Esophagus squamous epithelium (tissue), 5 donors: ENCODE results near the gene RBP7. TPM values are rescaled to one million over a fixed set of nuclear protein-coding genes. Genes with fewer than 3 reads are reported as not detected.

Source experiments
- DNase-seq: peaks from one replicate; lab custom pipeline; 2025; lab: John Stamatoyannopoulos, UW
- H3K27ac ChIP-seq, 4 donors: fragments of 200-600 bp; sonication (generic); one replicate each; pipeline ENCODE4 v1.5.1; 2016 to 2019; ENCODE audit warnings: mild to moderate bottlenecking in 1 of 4
- H3K27me3 ChIP-seq, 4 donors: fragments of 200-600 bp; sonication (generic); 1 replicate in 3 of 4; 2 replicates in 1 of 4; pipeline versions ENCODE4 v1.5.1 to v1.6.0; 2017 to 2021; ENCODE audit warnings: antibody characterized with exemption in 1 of 4
- H3K36me3 ChIP-seq, 3 donors: fragments of 200-600 bp; sonication (generic); one replicate each; pipeline ENCODE4 v1.5.1; 2016 to 2019
- H3K4me1 ChIP-seq, 3 donors: fragments of 200-600 bp; sonication (generic); one replicate each; pipeline ENCODE4 v1.5.1; 2017 to 2019
- H3K4me3 ChIP-seq, 4 donors: fragments of 200-600 bp; sonication (generic); 1 replicate in 3 of 4; 2 replicates in 1 of 4; pipeline ENCODE4 v1.5.1; 2016 to 2019; ENCODE audit warnings: mild to moderate bottlenecking in 2 of 4, moderate library complexity in 1 of 4
- H3K9me3 ChIP-seq, 3 donors: fragments of 200-600 bp; sonication (generic); one replicate each; pipeline ENCODE4 v1.5.1; 2016 to 2019
- POLR2A ChIP-seq, 4 donors: fragments of 450-650 bp; IDR thresholded peaks; one replicate each; pipeline ENCODE4 v1.6.1; 2017; ENCODE audit warnings: antibody characterized with exemption in 4 of 4, mild to moderate bottlenecking in 4 of 4, moderate library complexity in 3 of 4
- WGBS, 2 donors: methylation state at CpG; one replicate each; pipeline ENCODE4 v1.1.5; 2018; 5-methylcytosine and 5-hydroxymethylcytosine counted together
- intact Hi-C: fragments of 100-400 bp; cut with DNase I; formaldehyde crosslinking; loops from one replicate; pipeline ENCODE4 v1.15.0; 2022
- total RNA-seq, 4 donors: library from RNA; depleted of rRNA; stranded (reverse); fragments of >200 nt; gene quantifications; one replicate each; pipeline ENCODE4 v1.1.0, GENCODE V29; 2016
- TF ChIP-seq, protein P1 (sequence below), 6 experiments: fragments of 450-650 bp in 4 of 6; fragments of 200-600 bp in 2 of 6; sonication (generic) in 2 of 6; IDR thresholded peaks; one replicate each; pipeline ENCODE4 v1.5.1; 2016 to 2019; ENCODE audit warnings: antibody characterized with exemption in 6 of 6, mild to moderate bottlenecking in 4 of 6, moderate library complexity in 4 of 6
- donor health status: DM: yes; HTN: yes; CAD: no.

Gene RBP7
- total RNA-seq, 4 donors from 2014 or later = 10.4 to 29.2 (median 21.3) TPM

DNA sequence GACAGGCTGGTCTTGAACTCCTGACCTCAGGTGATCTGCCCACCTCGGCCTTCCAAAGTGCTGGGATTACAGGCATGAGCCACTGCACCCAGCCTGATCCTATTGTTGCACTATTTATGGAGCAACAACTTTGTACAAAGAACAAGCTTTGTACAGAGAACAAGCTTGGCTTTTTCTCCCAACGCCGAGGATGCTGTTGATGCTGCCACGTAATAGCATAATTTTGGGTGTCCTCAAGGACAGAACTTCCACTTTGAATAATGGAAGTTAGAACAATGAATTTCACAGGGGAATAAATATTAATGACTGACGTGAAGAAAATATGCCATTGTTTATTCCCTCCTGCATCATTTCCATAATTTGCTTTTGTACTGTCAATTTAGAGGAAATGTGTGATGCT, 12.8 kb upstream of the RBP7 start:
- DNase-seq = no peak
- peaks cover 0 to 53% (median 12%) of the 10 kb centered on the region in 3 donors for H3K36me3 ChIP-seq
- H3K9me3 ChIP-seq = no peaks in the 10 kb centered on the region
- H3K27ac ChIP-seq = peak overlapping the region in 1 of 4 donors; percentile 9
- H3K4me1 ChIP-seq = no peaks in the 10 kb centered on the region
- no peak overlapping the region for H3K4me3 ChIP-seq
- H3K27me3 ChIP-seq = no peaks in the 10 kb centered on the region
- intact Hi-C loops = no loop called here
- no peak for TF ChIP-seq POLR2A (IDR thresholded peaks at IDR 0.05)
- TF ChIP-seq, protein P1, sequence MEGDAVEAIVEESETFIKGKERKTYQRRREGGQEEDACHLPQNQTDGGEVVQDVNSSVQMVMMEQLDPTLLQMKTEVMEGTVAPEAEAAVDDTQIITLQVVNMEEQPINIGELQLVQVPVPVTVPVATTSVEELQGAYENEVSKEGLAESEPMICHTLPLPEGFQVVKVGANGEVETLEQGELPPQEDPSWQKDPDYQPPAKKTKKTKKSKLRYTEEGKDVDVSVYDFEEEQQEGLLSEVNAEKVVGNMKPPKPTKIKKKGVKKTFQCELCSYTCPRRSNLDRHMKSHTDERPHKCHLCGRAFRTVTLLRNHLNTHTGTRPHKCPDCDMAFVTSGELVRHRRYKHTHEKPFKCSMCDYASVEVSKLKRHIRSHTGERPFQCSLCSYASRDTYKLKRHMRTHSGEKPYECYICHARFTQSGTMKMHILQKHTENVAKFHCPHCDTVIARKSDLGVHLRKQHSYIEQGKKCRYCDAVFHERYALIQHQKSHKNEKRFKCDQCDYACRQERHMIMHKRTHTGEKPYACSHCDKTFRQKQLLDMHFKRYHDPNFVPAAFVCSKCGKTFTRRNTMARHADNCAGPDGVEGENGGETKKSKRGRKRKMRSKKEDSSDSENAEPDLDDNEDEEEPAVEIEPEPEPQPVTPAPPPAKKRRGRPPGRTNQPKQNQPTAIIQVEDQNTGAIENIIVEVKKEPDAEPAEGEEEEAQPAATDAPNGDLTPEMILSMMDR (IDR thresholded peaks at IDR 0.05) = no peak
- 81 to 85% methylated on average over 4 to 5 of the region's 5 CpGs for WGBS, 2 donors

DNA sequence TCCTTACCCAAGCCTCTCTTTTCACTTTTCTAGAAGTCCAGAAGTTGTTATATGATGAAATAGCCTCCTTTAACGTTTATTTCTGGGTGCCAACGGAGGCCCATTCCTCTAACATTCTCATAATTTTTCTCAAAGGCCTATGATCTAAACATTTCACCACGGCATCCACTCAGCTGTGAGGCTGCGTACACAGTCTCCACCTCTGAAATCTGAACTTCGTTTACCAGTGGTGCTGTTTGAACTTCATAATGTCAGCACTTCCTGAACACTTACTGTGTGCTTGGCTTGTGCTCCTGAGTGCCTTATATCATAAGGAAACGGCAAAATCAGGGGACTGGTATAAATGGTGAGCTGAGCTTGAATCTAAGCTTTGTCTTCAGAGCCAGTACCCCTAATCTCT, 12.0 kb upstream of the RBP7 start:
- Histone ChIP-seq H3K9me3 (no peaks in the 10 kb centered on the region), H3K4me1 (no peaks in the 10 kb centered on the region), H3K27ac (peak overlapping the region in 2 of 4 donors; percentile 10 to 34), H3K27me3 (no peaks in the 10 kb centered on the region), H3K36me3 (peaks cover 0 to 45% (median 12%) of the 10 kb centered on the region in 3 donors), H3K4me3 (no peak overlapping the region)
- TF ChIP-seq, protein P1 (IDR thresholded peaks at IDR 0.05) = no peak
- TF ChIP-seq POLR2A (IDR thresholded peaks at IDR 0.05) = no peak
- no peak for DNase-seq
- intact Hi-C loops = no loop called here
- 49 to 61% methylated on average over 6 of the region's 6 CpGs for WGBS, 2 donors

DNA sequence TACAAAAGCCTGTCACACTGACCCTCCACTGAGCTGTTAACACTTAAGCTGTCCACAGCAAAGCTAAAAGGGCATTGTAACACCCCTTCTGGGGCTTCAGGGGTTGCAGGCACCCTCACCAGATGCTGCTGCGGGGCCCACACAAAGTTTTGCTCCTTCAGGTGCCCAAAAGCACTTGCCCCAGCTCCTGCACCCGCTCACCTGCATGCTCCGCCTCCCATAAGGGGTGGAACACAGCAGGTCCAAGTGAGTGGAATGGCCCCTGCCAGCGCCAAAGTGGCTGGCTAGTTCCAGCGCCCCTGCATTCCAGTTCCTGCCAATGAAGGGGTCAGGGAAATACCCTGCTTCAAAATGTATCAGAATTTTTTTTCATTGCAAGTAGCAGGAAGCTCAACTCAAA, 7.3 kb upstream of the RBP7 start:
- no peaks in the 10 kb centered on the region for H3K9me3 ChIP-seq
- no peak overlapping the region for H3K4me3 ChIP-seq
- WGBS, 2 donors = 81% methylated on average over 4 of the region's 5 CpGs; no CpG with 5 or more reads in 1 of the 2 donors
- H3K27ac ChIP-seq = no peak overlapping the region
- peaks cover 0 to 14% (median 5%) of the 10 kb centered on the region in 3 donors for H3K4me1 ChIP-seq
- no peak for DNase-seq
- TF ChIP-seq, protein P1 (IDR thresholded peaks at IDR 0.05) = no peak
- no peak for TF ChIP-seq POLR2A (IDR thresholded peaks at IDR 0.05)
- intact Hi-C loops = no loop called here
- no peaks in the 10 kb centered on the region for H3K27me3 ChIP-seq
- H3K36me3 ChIP-seq = no peaks in the 10 kb centered on the region

DNA sequence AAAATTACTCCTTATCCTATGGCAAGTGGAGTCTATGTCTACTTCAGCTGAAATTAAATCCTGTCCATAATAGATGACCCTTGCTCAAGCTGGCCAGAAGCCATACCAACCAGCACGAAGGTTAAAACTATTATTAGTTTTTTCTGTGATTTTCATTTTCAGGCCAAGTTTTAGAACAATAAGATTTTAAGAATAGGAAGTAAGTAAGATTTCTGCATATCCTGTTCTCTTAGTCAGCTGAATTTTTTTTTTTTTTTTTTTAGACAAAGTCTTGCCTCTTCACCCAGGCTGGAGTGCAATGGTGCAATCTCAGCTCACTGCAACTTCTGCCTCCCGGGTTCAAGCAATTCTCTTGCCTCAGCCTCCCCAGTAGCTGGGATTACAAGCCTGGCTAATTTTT, 6.1 kb upstream of the RBP7 start:
- H3K27me3 ChIP-seq = peaks cover 0 to 4% (median 0%) of the 10 kb centered on the region in 4 donors
- TF ChIP-seq POLR2A (IDR thresholded peaks at IDR 0.05) = no peak
- TF ChIP-seq, protein P1 (IDR thresholded peaks at IDR 0.05) = no peak
- no peak overlapping the region for H3K4me3 ChIP-seq
- intact Hi-C loops = no loop called here
- WGBS, 2 donors = 8 to 35% methylated on average over 2 of the region's 2 CpGs
- H3K36me3 ChIP-seq = no peaks in the 10 kb centered on the region
- H3K9me3 ChIP-seq = no peaks in the 10 kb centered on the region
- no peak for DNase-seq
- peaks cover 0 to 14% (median 5%) of the 10 kb centered on the region in 3 donors for H3K4me1 ChIP-seq
- peak overlapping the region in 2 of 4 donors; percentile 18 to 49 for H3K27ac ChIP-seq

DNA sequence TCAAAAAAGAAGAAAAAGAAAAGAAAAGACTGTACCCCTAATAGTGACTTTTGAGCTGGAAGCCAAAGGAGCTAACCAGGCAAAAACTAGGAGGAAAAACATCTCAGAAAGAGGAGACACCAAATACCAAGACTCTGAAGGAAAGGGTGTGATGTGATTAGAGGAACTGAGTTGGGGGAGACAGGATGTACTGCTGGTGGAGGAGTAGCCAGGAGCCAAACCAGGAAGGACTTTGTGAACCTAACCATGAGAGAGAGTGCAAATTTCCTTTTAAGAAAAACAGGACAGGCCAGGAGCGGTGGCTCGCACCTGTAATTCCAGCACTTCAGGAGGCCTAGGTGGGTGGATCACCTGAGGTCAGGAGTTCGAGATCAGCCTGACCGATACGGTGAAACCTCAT, 4.1 kb upstream of the RBP7 start:
- no peak for DNase-seq
- peaks cover 0 to 17% (median 0%) of the 10 kb centered on the region in 4 donors for H3K27me3 ChIP-seq
- H3K4me1 ChIP-seq = peaks cover 5 to 30% (median 14%) of the 10 kb centered on the region in 3 donors
- H3K27ac ChIP-seq = peak overlapping the region in 1 of 4 donors; percentile 42
- intact Hi-C loops = no loop called here
- H3K4me3 ChIP-seq = no peak overlapping the region
- TF ChIP-seq, protein P1 (IDR thresholded peaks at IDR 0.05) = no peak
- TF ChIP-seq POLR2A (IDR thresholded peaks at IDR 0.05) = no peak
- no peaks in the 10 kb centered on the region for H3K9me3 ChIP-seq
- WGBS, 2 donors = 73 to 87% methylated on average over 5 of the region's 5 CpGs
- no peaks in the 10 kb centered on the region for H3K36me3 ChIP-seq
